NT2/D1 (cell line): ENCODE results near the gene RYR3.

ENCODE experiments used
- DNase-seq: peaks from one replicate; pipeline ENCODE4 v3.0.0-alpha.2; 2011; ENCODE audit warnings: low read depth, low spot score
- H3K27me3 ChIP-seq: 2 replicates; pipeline ENCODE4 v1.6.0; 2011; ENCODE audit warnings: mild to moderate bottlenecking; ENCODE audit not compliant: insufficient read length, insufficient read depth
- H3K36me3 ChIP-seq: 2 replicates; pipeline ENCODE4 v1.6.1; 2011; ENCODE audit warnings: mild to moderate bottlenecking, low read length, mixed read lengths; ENCODE audit not compliant: insufficient read depth, insufficient read length
- H3K4me1 ChIP-seq: 2 replicates; pipeline ENCODE4 v1.5.1; 2011; ENCODE audit not compliant: insufficient read depth, insufficient read length
- H3K4me3 ChIP-seq: 2 replicates; pipeline ENCODE4 v1.5.1; 2011; ENCODE audit warnings: low read depth; ENCODE audit not compliant: insufficient read length
- H3K9ac ChIP-seq: 2 replicates; pipeline ENCODE4 v1.6.0; 2011; ENCODE audit warnings: low read depth; ENCODE audit not compliant: insufficient read length
- H3K9me3 ChIP-seq: 2 replicates; pipeline ENCODE4 v1.5.1; 2011; ENCODE audit warnings: mild to moderate bottlenecking, low read length; ENCODE audit not compliant: insufficient read depth
- SUZ12 ChIP-seq: IDR thresholded peaks from 2 replicates; pipeline ENCODE4 v1.6.1; 2011; ENCODE audit not compliant: insufficient read length, insufficient read depth; ENCODE audit errors: extremely low read depth
- YY1 ChIP-seq: IDR thresholded peaks from 2 replicates; pipeline ENCODE4 v1.6.1; 2011; ENCODE audit not compliant: insufficient read length, insufficient read depth
- ZNF274 ChIP-seq: IDR thresholded peaks from 2 replicates; pipeline ENCODE4 v1.6.1; 2011; ENCODE audit warnings: mild to moderate bottlenecking, low read depth, low read length

RYR3 gene

DNA sequence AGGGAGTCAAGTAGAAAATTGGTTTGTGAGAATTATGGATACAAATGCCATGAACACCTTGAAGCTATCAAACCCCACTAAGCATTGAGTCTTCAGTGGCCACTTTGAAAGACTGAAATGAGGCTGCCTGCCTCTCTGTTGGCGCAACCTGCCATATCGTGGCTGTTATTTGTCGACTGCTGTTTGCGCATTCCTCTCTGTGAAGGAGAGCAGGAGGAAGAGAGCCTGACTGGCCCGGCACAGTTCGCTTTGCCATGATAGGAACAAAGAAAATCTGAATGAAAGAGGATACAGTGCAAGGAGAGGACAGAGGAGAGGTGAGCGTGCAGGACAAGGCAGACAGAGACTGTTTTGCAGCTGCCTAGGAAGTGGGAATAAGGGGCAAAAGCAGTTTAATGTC is 289.4 kb downstream of the RYR3 start:
- peaks cover 6% of the 10 kb centered on the region; the same call in 1 of the 2 replicates for H3K9me3 ChIP-seq
- no peak for TF ChIP-seq YY1
- no peak for TF ChIP-seq SUZ12
- H3K36me3 ChIP-seq: no peaks in the 10 kb centered on the region
- no peak overlapping the region for H3K9ac ChIP-seq
- H3K4me1 ChIP-seq: peaks cover 4% of the 10 kb centered on the region
- DNase-seq: no peak
- no peaks in the 10 kb centered on the region for H3K27me3 ChIP-seq
- no peak overlapping the region for H3K4me3 ChIP-seq

DNA sequence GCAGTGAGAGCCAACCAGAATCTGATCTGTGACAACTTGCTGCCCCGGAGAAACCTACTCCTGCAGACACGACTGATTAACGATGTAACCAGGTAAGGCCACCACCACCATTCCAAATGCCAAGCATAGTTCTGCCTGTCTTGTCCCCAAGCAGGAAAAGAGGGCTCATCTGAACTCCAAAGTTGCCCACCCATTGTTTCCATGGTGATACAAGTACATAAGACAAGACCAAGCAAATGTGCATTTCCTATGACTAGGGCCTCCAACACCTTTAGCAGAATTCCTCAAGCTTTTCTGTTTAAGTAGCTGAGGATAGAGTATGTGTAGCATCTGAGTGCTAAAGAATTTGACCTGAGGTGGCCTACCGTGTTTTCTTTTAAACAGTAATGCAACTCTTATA is 290.7 kb downstream of the RYR3 start:
- peaks cover 4% of the 10 kb centered on the region for H3K4me1 ChIP-seq
- no peaks in the 10 kb centered on the region for H3K9me3 ChIP-seq
- no peaks in the 10 kb centered on the region for H3K27me3 ChIP-seq
- TF ChIP-seq ZNF274 (no peak), SUZ12 (no peak), YY1 (no peak)
- H3K9ac ChIP-seq: no peak overlapping the region
- H3K36me3 ChIP-seq: no peaks in the 10 kb centered on the region
- no peak overlapping the region for H3K4me3 ChIP-seq
- DNase-seq: no peak

DNA sequence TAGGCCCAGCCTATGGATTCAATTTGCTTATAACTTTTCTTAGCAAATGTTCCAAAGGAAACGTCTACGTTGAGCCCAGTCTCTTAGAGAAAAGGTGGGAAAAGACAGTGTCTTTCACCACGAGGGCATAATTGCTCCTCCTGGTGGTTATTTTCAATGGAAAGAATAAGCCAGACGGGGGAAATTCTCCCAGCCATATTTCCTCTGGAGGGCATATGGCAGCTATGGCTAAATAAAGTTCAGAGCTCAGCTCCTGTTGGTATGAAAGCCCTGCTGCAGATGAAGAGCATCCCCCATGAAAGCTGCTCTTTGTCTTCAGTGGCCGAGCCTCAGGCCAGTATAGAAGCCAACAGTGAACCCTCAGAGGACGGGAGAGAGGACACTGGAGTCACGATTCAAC is 297.9 kb downstream of the RYR3 start:
- no peak for DNase-seq
- H3K36me3 ChIP-seq: no peaks in the 10 kb centered on the region
- H3K27me3 ChIP-seq: no peaks in the 10 kb centered on the region

DNA sequence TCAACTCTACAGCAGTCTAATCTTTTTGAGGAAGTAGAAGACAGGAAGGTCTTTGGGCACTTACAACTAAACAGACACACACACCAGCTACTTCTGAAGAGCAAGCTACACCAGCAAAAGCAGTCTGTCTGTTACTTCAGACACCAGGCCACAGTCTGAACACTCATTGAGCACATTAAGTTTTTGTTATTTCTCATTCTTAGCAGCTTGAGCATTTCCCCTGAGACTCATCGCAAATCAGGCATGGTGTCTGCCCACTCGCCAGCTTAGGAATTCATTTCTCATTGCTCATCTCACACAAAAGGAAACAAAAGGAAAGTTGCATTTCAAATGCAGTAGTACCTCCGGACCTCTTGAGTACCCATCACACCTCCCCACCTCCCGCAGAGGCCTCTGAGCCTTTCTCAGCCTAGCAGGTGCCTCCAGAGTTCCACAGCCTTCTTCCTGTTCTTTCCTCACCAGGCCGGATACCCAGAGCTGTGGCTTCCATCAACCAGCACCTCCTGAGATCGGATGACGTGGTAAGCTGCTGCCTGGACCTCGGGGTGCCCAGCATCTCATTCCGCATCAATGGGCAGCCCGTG is 302.0 kb downstream of the RYR3 start:
- Histone ChIP-seq H3K4me1 (no peaks in the 10 kb centered on the region), H3K27me3 (no peaks in the 10 kb centered on the region), H3K9ac (no peak overlapping the region), H3K9me3 (no peaks in the 10 kb centered on the region), H3K36me3 (no peaks in the 10 kb centered on the region), H3K4me3 (no peak overlapping the region)
- DNase-seq: no peak
- TF ChIP-seq YY1 (no peak), ZNF274 (no peak), SUZ12 (no peak)

More for the DNA sequence above, 297.9 kb downstream of the RYR3 start:
- Histone ChIP-seq H3K9me3 (no peaks in the 10 kb centered on the region), H3K4me1 (no peaks in the 10 kb centered on the region), H3K4me3 (no peak overlapping the region), H3K9ac (no peak overlapping the region)
- TF ChIP-seq ZNF274 (no peak), YY1 (no peak), SUZ12 (no peak)

DNA sequence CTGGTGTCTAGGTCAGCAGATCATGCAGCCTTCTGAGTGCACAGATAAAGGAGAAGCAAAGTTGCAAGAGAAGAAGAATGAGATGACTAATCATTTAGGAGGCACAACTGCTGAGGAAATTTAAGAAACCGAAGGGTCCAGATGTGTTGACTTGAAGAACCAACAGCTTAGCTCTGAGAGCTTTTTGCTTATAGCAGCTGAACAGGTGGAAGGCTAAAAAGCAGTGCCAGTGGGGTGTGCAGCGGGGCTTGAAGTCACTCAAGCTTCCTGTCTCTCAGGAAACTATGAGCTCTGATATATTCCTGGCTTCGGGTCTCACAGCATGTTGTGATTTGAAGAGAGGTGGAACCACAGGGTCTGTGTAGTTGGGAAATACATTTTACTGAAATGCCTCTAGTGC is 305.7 kb downstream of the RYR3 start:
- Histone ChIP-seq H3K4me3 (no peak overlapping the region), H3K4me1 (no peaks in the 10 kb centered on the region), H3K9me3 (no peaks in the 10 kb centered on the region), H3K9ac (no peak overlapping the region), H3K36me3 (no peaks in the 10 kb centered on the region), H3K27me3 (no peaks in the 10 kb centered on the region)
- DNase-seq: no peak
- TF ChIP-seq YY1 (no peak), ZNF274 (no peak), SUZ12 (no peak)

DNA sequence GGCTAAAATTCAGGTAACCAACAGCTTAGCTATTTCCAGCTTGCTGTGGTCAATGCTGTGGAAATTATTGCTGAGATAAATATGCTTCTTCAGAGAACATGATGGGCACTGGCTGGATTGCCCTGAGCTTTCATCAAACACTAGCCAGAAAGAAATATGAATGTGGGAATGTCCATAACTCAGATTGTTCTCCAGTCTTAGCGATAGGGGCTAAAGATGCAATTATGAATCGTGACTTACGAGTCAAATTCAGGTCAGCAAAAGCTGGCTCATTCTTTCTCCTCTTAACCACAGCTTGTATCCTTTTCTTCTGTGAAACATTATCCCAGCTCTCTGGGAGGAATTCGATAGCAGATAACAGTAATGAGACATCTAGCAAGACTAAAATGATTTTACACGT is 307.6 kb downstream of the RYR3 start:
- Histone ChIP-seq H3K4me3 (no peak overlapping the region), H3K27me3 (no peaks in the 10 kb centered on the region), H3K36me3 (no peaks in the 10 kb centered on the region), H3K9me3 (peaks cover 7% of the 10 kb centered on the region; the same call in 1 of the 2 replicates), H3K4me1 (no peaks in the 10 kb centered on the region), H3K9ac (no peak overlapping the region)
- no peak for DNase-seq
- TF ChIP-seq YY1 (no peak), ZNF274 (no peak), SUZ12 (no peak)

DNA sequence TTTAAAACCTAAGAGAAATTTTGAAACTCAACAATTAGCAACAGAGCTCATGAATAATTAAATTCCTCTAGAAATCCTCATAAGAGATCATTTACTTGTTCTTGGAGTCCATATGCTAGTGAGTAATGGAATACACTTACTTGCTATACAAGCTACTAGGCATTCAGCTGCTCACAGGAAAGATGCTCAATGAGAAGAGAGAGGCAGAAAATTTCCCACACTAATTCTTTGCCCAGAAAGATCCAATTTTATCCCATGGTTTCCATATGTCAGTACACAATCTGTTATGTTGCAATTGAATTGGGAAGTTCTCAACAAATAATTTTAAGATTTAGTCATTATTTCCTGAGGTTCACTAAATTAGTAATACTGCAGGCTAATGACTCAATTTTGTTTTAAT is 310.4 kb downstream of the RYR3 start:
- TF ChIP-seq SUZ12 (no peak), YY1 (no peak), ZNF274 (no peak)
- no peaks in the 10 kb centered on the region for H3K4me1 ChIP-seq
- DNase-seq: no peak
- H3K9me3 ChIP-seq: peaks cover 19% of the 10 kb centered on the region; the same call in 1 of the 2 replicates
- H3K36me3 ChIP-seq: no peaks in the 10 kb centered on the region
- H3K27me3 ChIP-seq: no peaks in the 10 kb centered on the region
- no peak overlapping the region for H3K9ac ChIP-seq
- no peak overlapping the region for H3K4me3 ChIP-seq

DNA sequence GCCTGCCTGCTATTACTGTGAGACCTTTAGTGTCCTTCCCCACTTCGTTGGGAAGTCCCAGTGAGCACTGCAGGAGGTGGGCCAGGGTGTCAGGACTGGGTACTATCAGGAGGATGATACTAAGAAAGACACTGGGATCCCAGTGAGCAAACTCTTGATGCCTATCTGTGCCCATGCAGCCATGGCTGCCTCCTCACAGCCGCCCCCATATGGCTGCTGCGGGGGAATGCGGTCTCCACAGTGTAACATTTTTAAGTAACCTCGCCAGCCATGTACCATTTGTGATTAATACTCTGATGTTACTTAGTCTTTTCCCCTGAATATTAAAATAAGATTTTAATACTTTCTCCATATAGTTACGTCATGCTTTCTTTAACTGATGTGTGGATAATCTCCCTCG is 312.2 kb downstream of the RYR3 start:
- Histone ChIP-seq H3K36me3 (no peaks in the 10 kb centered on the region), H3K4me3 (no peak overlapping the region), H3K27me3 (no peaks in the 10 kb centered on the region), H3K9me3 (peaks cover 33% of the 10 kb centered on the region), H3K4me1 (no peaks in the 10 kb centered on the region), H3K9ac (no peak overlapping the region)
- DNase-seq: no peak
- TF ChIP-seq SUZ12: no peak
- no peak for TF ChIP-seq ZNF274
- no peak for TF ChIP-seq YY1

DNA sequence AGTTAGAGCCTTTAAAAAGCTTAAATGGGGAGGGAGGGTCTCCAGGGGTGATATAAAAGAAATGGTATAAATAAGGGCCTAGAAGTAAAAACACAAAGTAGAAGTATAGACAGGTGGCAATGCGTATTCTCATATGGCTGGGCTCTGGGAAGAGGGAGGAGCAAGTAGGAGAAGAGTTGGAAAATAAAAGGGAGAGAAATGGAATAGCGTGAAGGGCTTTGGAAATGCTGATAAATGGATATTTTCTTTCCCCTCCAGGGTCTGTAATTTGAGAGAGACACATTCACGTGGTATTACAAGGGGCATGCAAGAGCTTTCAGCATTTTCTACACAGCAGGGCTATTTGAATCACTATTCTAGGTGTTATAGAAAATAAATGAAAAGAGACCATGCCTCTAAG is 313.7 kb downstream of the RYR3 start:
- DNase-seq: no peak
- Histone ChIP-seq H3K27me3 (no peaks in the 10 kb centered on the region), H3K4me3 (no peak overlapping the region), H3K36me3 (no peaks in the 10 kb centered on the region), H3K4me1 (no peaks in the 10 kb centered on the region), H3K9me3 (peaks cover 33% of the 10 kb centered on the region), H3K9ac (no peak overlapping the region)
- TF ChIP-seq ZNF274 (no peak), SUZ12 (no peak), YY1 (no peak)
